Esophagus squamous epithelium (tissue), 5 donors: Measurements from ENCODE around the gene SDHAF2. TPM values are rescaled to one million over a fixed set of nuclear protein-coding genes. Genes with fewer than 3 reads are reported as not detected.

Experiments used
- DNase-seq: peaks from one replicate; lab custom pipeline; 2025; lab: John Stamatoyannopoulos, UW
- H3K27ac ChIP-seq, 4 donors: fragments of 200-600 bp; sonication (generic); one replicate each; pipeline ENCODE4 v1.5.1; 2016 to 2019; ENCODE audit warnings: mild to moderate bottlenecking in 1 of 4
- H3K27me3 ChIP-seq, 4 donors: fragments of 200-600 bp; sonication (generic); 1 replicate in 3 of 4; 2 replicates in 1 of 4; pipeline versions ENCODE4 v1.5.1 to v1.6.0; 2017 to 2021; ENCODE audit warnings: antibody characterized with exemption in 1 of 4
- H3K36me3 ChIP-seq, 3 donors: fragments of 200-600 bp; sonication (generic); one replicate each; pipeline ENCODE4 v1.5.1; 2016 to 2019
- H3K4me1 ChIP-seq, 3 donors: fragments of 200-600 bp; sonication (generic); one replicate each; pipeline ENCODE4 v1.5.1; 2017 to 2019
- H3K4me3 ChIP-seq, 4 donors: fragments of 200-600 bp; sonication (generic); 1 replicate in 3 of 4; 2 replicates in 1 of 4; pipeline ENCODE4 v1.5.1; 2016 to 2019; ENCODE audit warnings: mild to moderate bottlenecking in 2 of 4, moderate library complexity in 1 of 4
- H3K9me3 ChIP-seq, 3 donors: fragments of 200-600 bp; sonication (generic); one replicate each; pipeline ENCODE4 v1.5.1; 2016 to 2019
- CTCF ChIP-seq, 6 experiments: fragments of 450-650 bp in 4 of 6; fragments of 200-600 bp in 2 of 6; sonication (generic) in 2 of 6; IDR thresholded peaks; one replicate each; pipeline ENCODE4 v1.5.1; 2016 to 2019; ENCODE audit warnings: antibody characterized with exemption in 6 of 6, mild to moderate bottlenecking in 4 of 6, moderate library complexity in 4 of 6
- POLR2A ChIP-seq, 4 donors: fragments of 450-650 bp; IDR thresholded peaks; one replicate each; pipeline ENCODE4 v1.6.1; 2017; ENCODE audit warnings: antibody characterized with exemption in 4 of 4, mild to moderate bottlenecking in 4 of 4, moderate library complexity in 3 of 4
- WGBS, 2 donors: methylation state at CpG; one replicate each; pipeline ENCODE4 v1.1.5; 2018; 5-methylcytosine and 5-hydroxymethylcytosine counted together
- intact Hi-C: fragments of 100-400 bp; cut with DNase I; formaldehyde crosslinking; loops from one replicate; pipeline ENCODE4 v1.15.0; 2022
- total RNA-seq, 4 donors: library from RNA; depleted of rRNA; stranded (reverse); fragments of >200 nt; gene quantifications; one replicate each; pipeline ENCODE4 v1.1.0, GENCODE V29; 2016
- donor health status: DM: yes; HTN: yes; CAD: no.

Gene SDHAF2
- total RNA-seq, 4 donors from 2014 or later = 26.0 to 62.9 (median 43.7) TPM

DNA sequence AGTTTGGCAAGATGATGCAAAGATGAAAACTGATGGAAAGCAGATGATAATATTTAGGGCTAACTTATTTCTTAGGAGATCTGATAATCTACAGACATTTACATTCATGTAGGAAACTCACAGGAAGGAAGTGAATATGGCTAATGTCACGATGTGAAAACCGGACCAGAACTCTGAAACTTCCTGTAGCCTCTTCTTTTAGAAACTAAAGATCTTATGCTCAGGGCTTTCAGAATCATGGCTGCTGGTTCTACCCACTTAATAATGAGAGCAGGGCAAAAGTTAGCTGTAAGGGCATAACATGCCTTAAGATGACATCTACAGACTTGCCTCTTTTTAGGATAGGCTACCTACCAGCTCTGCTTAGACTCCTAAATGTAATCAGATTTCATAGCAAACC, 15.4 kb upstream of the SDHAF2 start:
- Histone ChIP-seq H3K27me3 (no peaks in the 10 kb centered on the region), H3K4me3 (no peak overlapping the region), H3K4me1 (peaks cover 0 to 13% (median 3%) of the 10 kb centered on the region in 3 donors), H3K27ac (no peak overlapping the region), H3K9me3 (no peaks in the 10 kb centered on the region), H3K36me3 (peaks cover 37 to 100% (median 71%) of the 10 kb centered on the region in 3 donors)
- intact Hi-C loops = no loop called here
- TF ChIP-seq CTCF (IDR thresholded peaks at IDR 0.05) = no peak
- no peak for TF ChIP-seq POLR2A (IDR thresholded peaks at IDR 0.05)
- no peak for DNase-seq
- 65 to 75% methylated on average over 2 of the region's 2 CpGs for WGBS, 2 donors

- intact Hi-C loops = no loop called here
- DNase-seq = no peak
- Histone ChIP-seq H3K4me3 (no peak overlapping the region), H3K36me3 (peaks cover 31 to 100% (median 70%) of the 10 kb centered on the region in 3 donors), H3K9me3 (no peaks in the 10 kb centered on the region), H3K27me3 (no peaks in the 10 kb centered on the region), H3K27ac (no peak overlapping the region), H3K4me1 (peaks cover 0 to 13% (median 3%) of the 10 kb centered on the region in 3 donors)
- WGBS, 2 donors = 96 to 97% methylated on average over 6 of the region's 6 CpGs
- TF ChIP-seq CTCF (IDR thresholded peaks at IDR 0.05) = no peak
- no peak for TF ChIP-seq POLR2A (IDR thresholded peaks at IDR 0.05)
These were observed 14.5 kb upstream of the SDHAF2 start for GRCh38 chr11:61415381-61415780.

GRCh38 chr11:61416941-61417340, 13.0 kb upstream of the SDHAF2 start:
- H3K4me1 ChIP-seq = peaks cover 0 to 13% (median 3%) of the 10 kb centered on the region in 3 donors

DNA sequence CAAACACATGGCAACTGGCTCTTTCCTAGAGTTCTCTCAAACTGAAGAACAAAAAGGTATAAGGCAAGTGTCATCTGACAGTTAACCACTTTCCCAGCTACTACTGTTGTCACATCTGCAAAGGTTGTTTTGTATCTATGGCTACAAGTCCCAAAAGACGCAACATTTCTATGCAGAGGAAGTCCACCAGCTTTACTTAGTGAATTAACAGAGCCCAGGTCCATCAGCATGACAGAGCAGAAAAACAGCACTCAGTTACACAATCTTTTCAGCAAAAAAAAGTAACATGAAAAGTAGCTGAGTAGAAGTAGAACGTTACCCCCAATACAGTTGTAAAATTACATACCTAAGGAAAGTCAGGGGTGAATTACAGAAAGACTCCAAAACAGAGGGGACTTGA, 12.3 kb upstream of the SDHAF2 start:
- no peak for TF ChIP-seq POLR2A (IDR thresholded peaks at IDR 0.05)
- TF ChIP-seq CTCF (IDR thresholded peaks at IDR 0.05) = no peak
- Histone ChIP-seq H3K9me3 (no peaks in the 10 kb centered on the region), H3K36me3 (peaks cover 25 to 100% (median 64%) of the 10 kb centered on the region in 3 donors), H3K4me1 (peaks cover 0 to 17% (median 3%) of the 10 kb centered on the region in 3 donors), H3K27me3 (no peaks in the 10 kb centered on the region), H3K4me3 (no peak overlapping the region), H3K27ac (no peak overlapping the region)
- WGBS, 2 donors = 63 to 70% methylated on average over 2 of the region's 2 CpGs
- intact Hi-C loops = no loop called here
- no peak for DNase-seq

More at GRCh38 chr11:61416941-61417340, 13.0 kb upstream of the SDHAF2 start:
- Histone ChIP-seq H3K9me3 (no peaks in the 10 kb centered on the region), H3K4me3 (no peak overlapping the region), H3K27ac (no peak overlapping the region), H3K36me3 (peaks cover 25 to 100% (median 71%) of the 10 kb centered on the region in 3 donors), H3K27me3 (no peaks in the 10 kb centered on the region)
- TF ChIP-seq CTCF (IDR thresholded peaks at IDR 0.05) (no peak), POLR2A (IDR thresholded peaks at IDR 0.05) (no peak)
- no peak for DNase-seq
- WGBS, 2 donors = 74 to 79% methylated on average over 3 of the region's 3 CpGs
- intact Hi-C loops = no loop called here

GRCh38 chr11:61418136-61418535, 11.8 kb upstream of the SDHAF2 start:
- Histone ChIP-seq H3K36me3 (peaks cover 25 to 100% (median 60%) of the 10 kb centered on the region in 3 donors), H3K27ac (no peak overlapping the region), H3K4me3 (no peak overlapping the region), H3K4me1 (peaks cover 0 to 19% (median 3%) of the 10 kb centered on the region in 3 donors), H3K9me3 (no peaks in the 10 kb centered on the region), H3K27me3 (no peaks in the 10 kb centered on the region)
- DNase-seq = no peak
- intact Hi-C loops = no loop called here
- TF ChIP-seq CTCF (IDR thresholded peaks at IDR 0.05) (no peak), POLR2A (IDR thresholded peaks at IDR 0.05) (no peak)
